ENCODE data around the gene IL12RB1.
A peak's percentile ranks its signal among the peaks of the same experiment; 100 is the strongest.

Gene IL12RB1

DNA sequence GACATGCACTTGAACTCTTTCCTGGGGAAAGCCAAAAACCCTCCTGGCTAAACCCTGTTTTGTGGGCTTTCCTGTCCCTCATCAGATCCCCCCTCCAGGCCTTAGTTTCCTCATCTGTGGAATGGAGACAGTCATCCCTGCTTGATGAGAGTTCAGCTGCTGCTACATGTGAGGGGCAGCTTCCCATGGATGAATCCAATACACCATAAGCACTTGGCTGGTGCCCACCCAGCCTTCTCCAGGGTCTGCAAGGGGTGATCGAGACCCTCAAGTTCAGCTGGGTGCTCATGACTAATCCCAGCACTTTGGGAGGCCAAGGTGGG lies 21.6 kb downstream of the IL12RB1 start:
- Histone ChIP-seq H3K9me3 (ENCODE audit: control insufficient read depth, low read length) (no peaks in the 10 kb centered on the region), H3K4me3 (ENCODE audit: insufficient read depth, low read depth, low read length, poor library complexity, severe bottlenecking) (no peak overlapping the region), H3K36me3 (ENCODE audit: control insufficient read depth, insufficient read depth, low read length) (peaks cover 18% of the 10 kb centered on the region), H3K27ac (ENCODE audit: insufficient read depth, low read length, poor library complexity, severe bottlenecking) (no peak overlapping the region), H3K27me3 (replicated peaks; ENCODE audit: control insufficient read depth, insufficient read depth, low read length, poor library complexity, severe bottlenecking) (no peaks in the 10 kb centered on the region), H3K4me1 (ENCODE audit: control insufficient read depth, insufficient read depth, low read length, poor library complexity, severe bottlenecking) (no peaks in the 10 kb centered on the region)
- no peak for DNase-seq

DNA sequence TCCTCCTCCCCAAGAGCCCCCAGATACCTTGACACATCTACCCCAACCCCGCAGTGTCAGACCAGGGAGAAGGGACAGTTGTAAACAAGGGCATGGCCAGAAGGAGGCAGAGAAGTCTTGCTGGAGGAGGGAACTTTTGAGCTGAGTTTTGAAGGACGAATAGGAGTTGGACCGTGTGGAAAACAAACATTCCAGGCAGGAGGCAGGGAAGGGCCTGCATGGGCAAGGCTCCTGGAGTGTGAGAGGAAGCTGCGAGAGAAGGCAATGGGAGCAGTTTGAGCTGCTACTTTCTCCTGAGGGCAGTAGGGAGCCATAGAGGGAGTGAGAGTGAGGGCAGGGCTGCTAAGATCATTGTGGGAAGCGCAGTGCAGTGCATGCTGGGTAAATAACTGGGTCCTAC lies 23.3 kb downstream of the IL12RB1 start:
- Histone ChIP-seq H3K4me3 (ENCODE audit: insufficient read depth, low read depth, low read length, poor library complexity, severe bottlenecking) (no peak overlapping the region), H3K36me3 (ENCODE audit: control insufficient read depth, insufficient read depth, low read length) (peaks cover 22% of the 10 kb centered on the region), H3K27ac (ENCODE audit: insufficient read depth, low read length, poor library complexity, severe bottlenecking) (no peak overlapping the region), H3K4me1 (ENCODE audit: control insufficient read depth, insufficient read depth, low read length, poor library complexity, severe bottlenecking) (peaks cover 1% of the 10 kb centered on the region), H3K9me3 (ENCODE audit: control insufficient read depth, low read length) (no peaks in the 10 kb centered on the region), H3K27me3 (replicated peaks; ENCODE audit: control insufficient read depth, insufficient read depth, low read length, poor library complexity, severe bottlenecking) (no peaks in the 10 kb centered on the region)
- DNase-seq: no peak

DNA sequence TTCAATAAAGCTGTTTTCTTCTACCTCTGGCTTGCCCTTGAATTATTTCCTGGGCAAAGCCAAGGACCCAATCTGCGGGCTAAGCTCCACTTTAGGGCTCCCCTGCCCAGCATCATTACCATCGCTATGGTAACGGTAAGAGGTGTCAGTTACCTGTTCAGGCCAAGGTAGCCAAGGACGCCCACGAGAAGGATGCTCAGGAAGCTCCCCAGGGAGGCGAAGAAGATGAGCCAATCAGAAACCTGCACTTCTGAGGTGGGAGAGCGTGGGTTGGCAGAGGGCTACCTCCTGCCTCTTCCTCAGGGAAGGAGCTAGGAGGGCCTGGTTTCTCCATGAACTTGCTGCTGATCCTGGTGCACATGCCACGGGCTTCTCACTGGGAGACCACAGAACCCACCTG lies 24.7 kb downstream of the IL12RB1 start:
- Histone ChIP-seq H3K4me3 (ENCODE audit: insufficient read depth, low read depth, low read length, poor library complexity, severe bottlenecking) (no peak overlapping the region), H3K27me3 (replicated peaks; ENCODE audit: control insufficient read depth, insufficient read depth, low read length, poor library complexity, severe bottlenecking) (no peaks in the 10 kb centered on the region), H3K27ac (ENCODE audit: insufficient read depth, low read length, poor library complexity, severe bottlenecking) (no peak overlapping the region), H3K36me3 (ENCODE audit: control insufficient read depth, insufficient read depth, low read length) (peaks cover 22% of the 10 kb centered on the region), H3K4me1 (ENCODE audit: control insufficient read depth, insufficient read depth, low read length, poor library complexity, severe bottlenecking) (peaks cover 7% of the 10 kb centered on the region), H3K9me3 (ENCODE audit: control insufficient read depth, low read length) (no peaks in the 10 kb centered on the region)
- DNase-seq: no peak

DNA sequence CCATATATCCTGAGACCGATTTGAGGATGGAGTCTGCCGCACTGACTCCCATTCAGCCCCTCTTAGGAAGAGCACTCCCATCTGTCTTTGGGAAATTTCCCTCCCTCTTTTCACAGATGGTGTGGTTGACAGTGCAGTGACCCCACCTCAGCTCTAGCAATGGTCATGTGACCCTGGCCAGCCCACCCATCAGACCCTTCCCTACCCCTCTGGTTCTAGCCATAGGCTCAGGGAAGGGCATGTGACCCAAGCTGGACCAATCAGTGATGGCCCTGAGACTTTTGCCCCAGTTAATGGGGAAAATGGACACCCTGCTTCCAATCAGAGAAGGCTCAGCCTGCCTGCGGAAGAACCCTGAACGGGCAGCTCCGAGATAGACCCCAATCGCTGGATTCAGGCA lies 26.3 kb downstream of the IL12RB1 start:
- Histone ChIP-seq H3K4me1 (ENCODE audit: control insufficient read depth, insufficient read depth, low read length, poor library complexity, severe bottlenecking) (peaks cover 7% of the 10 kb centered on the region), H3K27ac (ENCODE audit: insufficient read depth, low read length, poor library complexity, severe bottlenecking) (no peak overlapping the region), H3K27me3 (replicated peaks; ENCODE audit: control insufficient read depth, insufficient read depth, low read length, poor library complexity, severe bottlenecking) (no peaks in the 10 kb centered on the region), H3K36me3 (ENCODE audit: control insufficient read depth, insufficient read depth, low read length) (peaks cover 17% of the 10 kb centered on the region), H3K4me3 (ENCODE audit: insufficient read depth, low read depth, low read length, poor library complexity, severe bottlenecking) (no peak overlapping the region), H3K9me3 (ENCODE audit: control insufficient read depth, low read length) (no peaks in the 10 kb centered on the region)
- DNase-seq: no peak

DNA sequence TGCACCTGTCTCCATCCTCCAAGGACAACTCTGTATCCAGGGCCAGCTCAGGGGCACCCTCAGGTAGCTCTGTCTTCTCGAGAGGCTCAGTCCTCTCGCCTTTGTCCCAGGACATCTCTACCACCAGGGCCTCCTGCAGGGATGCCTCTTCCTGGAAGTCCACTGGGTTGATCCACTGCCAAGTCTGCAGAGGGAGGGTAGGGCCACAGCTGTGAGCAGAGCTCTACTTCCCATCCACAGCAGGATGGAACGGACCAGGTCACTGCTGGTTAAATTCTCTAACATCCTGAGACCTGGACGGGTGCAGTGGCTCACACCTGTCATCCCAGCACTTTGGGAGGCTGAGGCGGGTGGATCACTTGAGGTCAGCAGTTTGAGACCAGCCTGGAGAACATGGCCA lies 26.8 kb downstream of the IL12RB1 start:
- H3K27me3 ChIP-seq (replicated peaks; ENCODE audit: control insufficient read depth, insufficient read depth, low read length, poor library complexity, severe bottlenecking): no peaks in the 10 kb centered on the region
- H3K4me3 ChIP-seq (ENCODE audit: insufficient read depth, low read depth, low read length, poor library complexity, severe bottlenecking): no peak overlapping the region
- no peaks in the 10 kb centered on the region for H3K9me3 ChIP-seq (ENCODE audit: control insufficient read depth, low read length)
- H3K27ac ChIP-seq (ENCODE audit: insufficient read depth, low read length, poor library complexity, severe bottlenecking): no peak overlapping the region
- peaks cover 7% of the 10 kb centered on the region for H3K4me1 ChIP-seq (ENCODE audit: control insufficient read depth, insufficient read depth, low read length, poor library complexity, severe bottlenecking)
- peaks cover 17% of the 10 kb centered on the region for H3K36me3 ChIP-seq (ENCODE audit: control insufficient read depth, insufficient read depth, low read length)
- no peak for DNase-seq

DNA sequence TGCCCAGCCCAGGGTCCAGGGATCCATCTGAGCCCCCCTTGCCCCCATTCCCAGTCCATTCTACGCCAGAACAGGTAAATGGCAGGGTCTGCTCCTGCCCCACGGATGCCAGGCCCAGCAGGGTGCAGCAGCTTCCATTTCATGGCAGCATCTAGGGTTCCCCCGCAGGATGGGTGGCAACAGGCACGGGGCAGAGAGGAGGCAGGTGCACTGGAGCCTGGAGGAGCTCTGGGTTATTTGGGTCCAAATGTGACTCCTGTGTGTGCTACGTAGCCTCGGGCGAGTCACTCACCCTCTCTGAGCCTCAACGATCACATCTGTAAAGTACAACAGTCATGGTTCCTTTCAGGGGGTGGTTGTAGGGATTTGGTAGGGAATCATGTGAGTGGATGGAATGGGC lies 27.4 kb downstream of the IL12RB1 start:
- H3K27me3 ChIP-seq (replicated peaks; ENCODE audit: control insufficient read depth, insufficient read depth, low read length, poor library complexity, severe bottlenecking): no peaks in the 10 kb centered on the region
- H3K36me3 ChIP-seq (ENCODE audit: control insufficient read depth, insufficient read depth, low read length): peaks cover 17% of the 10 kb centered on the region
- H3K4me3 ChIP-seq (ENCODE audit: insufficient read depth, low read depth, low read length, poor library complexity, severe bottlenecking): no peak overlapping the region
- DNase-seq: no peak
- no peak overlapping the region for H3K27ac ChIP-seq (ENCODE audit: insufficient read depth, low read length, poor library complexity, severe bottlenecking)
- no peaks in the 10 kb centered on the region for H3K9me3 ChIP-seq (ENCODE audit: control insufficient read depth, low read length)
- H3K4me1 ChIP-seq (ENCODE audit: control insufficient read depth, insufficient read depth, low read length, poor library complexity, severe bottlenecking): peaks cover 7% of the 10 kb centered on the region

DNA sequence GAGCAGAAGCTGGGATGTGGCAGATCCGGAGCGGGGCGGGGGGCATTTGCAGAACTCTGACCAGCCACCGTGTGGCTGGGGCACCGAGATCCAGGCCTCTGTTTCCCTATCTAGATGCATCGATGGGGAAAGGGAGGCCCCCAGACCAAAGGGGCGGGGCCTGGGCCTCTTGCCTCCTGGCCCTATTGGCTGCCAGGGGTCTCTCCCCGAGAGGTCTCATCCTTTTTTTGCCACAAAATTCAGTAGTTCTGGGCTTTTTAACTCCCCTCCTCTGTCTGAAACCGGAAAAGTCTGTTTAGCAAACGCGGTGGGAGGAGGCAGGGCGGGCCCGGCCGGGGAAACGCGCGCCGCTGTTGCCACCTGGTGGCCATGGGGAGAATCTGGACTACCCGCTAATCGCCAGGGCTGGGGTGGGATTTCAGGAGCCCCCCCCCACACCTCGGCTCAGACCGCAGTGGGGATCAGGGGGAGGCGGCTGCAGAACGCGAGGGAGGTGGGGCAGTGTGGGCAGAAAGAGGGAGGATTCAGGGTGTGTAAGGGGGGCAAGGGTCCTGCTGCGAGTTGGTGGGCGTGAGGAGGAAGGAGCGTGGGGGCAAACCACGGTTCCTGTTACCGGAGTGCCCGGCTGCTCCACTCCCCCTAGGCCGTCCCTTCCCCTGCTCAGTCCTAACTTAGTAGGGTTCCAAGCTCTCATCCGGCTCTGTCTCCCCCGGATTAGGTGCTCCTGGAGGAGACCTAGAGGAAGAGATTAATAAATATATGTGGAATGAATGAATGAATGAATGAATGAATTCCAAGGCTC lies 28.3 kb downstream of the IL12RB1 start:
- Histone ChIP-seq H3K27me3 (replicated peaks; ENCODE audit: control insufficient read depth, insufficient read depth, low read length, poor library complexity, severe bottlenecking) (no peaks in the 10 kb centered on the region), H3K36me3 (ENCODE audit: control insufficient read depth, insufficient read depth, low read length) (peaks cover 14% of the 10 kb centered on the region), H3K4me3 (ENCODE audit: insufficient read depth, low read depth, low read length, poor library complexity, severe bottlenecking) (no peak overlapping the region), H3K27ac (ENCODE audit: insufficient read depth, low read length, poor library complexity, severe bottlenecking) (peak overlapping the region; percentile 17), H3K4me1 (ENCODE audit: control insufficient read depth, insufficient read depth, low read length, poor library complexity, severe bottlenecking) (peaks cover 7% of the 10 kb centered on the region), H3K9me3 (ENCODE audit: control insufficient read depth, low read length) (no peaks in the 10 kb centered on the region)
- peak; percentile 67 to 72 (median 68) for DNase-seq

DNA sequence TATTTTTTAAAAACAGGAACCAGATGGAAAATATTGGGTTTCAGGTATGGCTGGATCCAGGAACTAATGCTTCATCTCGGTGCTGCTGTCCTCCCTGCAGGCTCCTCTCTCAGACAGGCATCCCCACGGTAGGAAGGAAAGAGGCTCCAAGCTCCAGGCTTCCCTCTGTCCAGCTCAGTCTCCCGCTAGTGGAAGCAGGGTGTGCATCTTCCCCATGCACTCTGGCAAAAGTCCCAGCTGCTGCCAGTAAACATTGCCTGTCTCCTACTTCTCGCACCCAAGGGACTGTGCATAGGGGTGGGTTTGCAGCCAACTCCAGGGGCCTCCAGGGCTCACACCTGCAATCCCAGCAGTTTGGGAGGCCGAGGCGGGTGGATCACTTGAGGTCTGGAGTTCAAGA lies 29.2 kb downstream of the IL12RB1 start:
- no peak for DNase-seq
- H3K27ac ChIP-seq (ENCODE audit: insufficient read depth, low read length, poor library complexity, severe bottlenecking): no peak overlapping the region
- H3K36me3 ChIP-seq (ENCODE audit: control insufficient read depth, insufficient read depth, low read length): peaks cover 11% of the 10 kb centered on the region
- no peak overlapping the region for H3K4me3 ChIP-seq (ENCODE audit: insufficient read depth, low read depth, low read length, poor library complexity, severe bottlenecking)
- no peaks in the 10 kb centered on the region for H3K27me3 ChIP-seq (replicated peaks; ENCODE audit: control insufficient read depth, insufficient read depth, low read length, poor library complexity, severe bottlenecking)
- peaks cover 7% of the 10 kb centered on the region for H3K4me1 ChIP-seq (ENCODE audit: control insufficient read depth, insufficient read depth, low read length, poor library complexity, severe bottlenecking)
- H3K9me3 ChIP-seq (ENCODE audit: control insufficient read depth, low read length): no peaks in the 10 kb centered on the region

DNA sequence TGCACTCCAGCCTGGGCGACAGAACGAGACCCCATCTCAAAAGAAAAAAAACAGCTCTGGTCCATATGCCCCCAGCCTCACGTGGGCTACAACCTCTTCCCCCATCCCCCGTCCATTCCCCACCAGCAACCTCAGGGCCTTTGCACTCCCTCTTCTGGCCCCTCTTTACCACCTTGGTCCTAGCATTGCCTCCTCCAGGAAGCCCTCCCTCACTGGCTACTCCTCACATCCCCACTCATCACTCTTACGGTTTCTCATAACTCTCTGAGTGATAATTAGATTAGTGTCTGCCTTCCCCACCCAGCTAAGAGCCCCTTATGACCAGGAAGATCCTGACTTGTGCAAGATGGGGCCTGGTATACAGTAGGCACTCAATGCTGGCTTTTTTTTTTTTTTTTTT lies 30.8 kb downstream of the IL12RB1 start:
- no peak overlapping the region for H3K4me3 ChIP-seq (ENCODE audit: insufficient read depth, low read depth, low read length, poor library complexity, severe bottlenecking)
- no peaks in the 10 kb centered on the region for H3K27me3 ChIP-seq (replicated peaks; ENCODE audit: control insufficient read depth, insufficient read depth, low read length, poor library complexity, severe bottlenecking)
- peaks cover 11% of the 10 kb centered on the region for H3K36me3 ChIP-seq (ENCODE audit: control insufficient read depth, insufficient read depth, low read length)
- DNase-seq: no peak
- H3K4me1 ChIP-seq (ENCODE audit: control insufficient read depth, insufficient read depth, low read length, poor library complexity, severe bottlenecking): peaks cover 7% of the 10 kb centered on the region
- H3K27ac ChIP-seq (ENCODE audit: insufficient read depth, low read length, poor library complexity, severe bottlenecking): no peak overlapping the region
- H3K9me3 ChIP-seq (ENCODE audit: control insufficient read depth, low read length): no peaks in the 10 kb centered on the region

DNA sequence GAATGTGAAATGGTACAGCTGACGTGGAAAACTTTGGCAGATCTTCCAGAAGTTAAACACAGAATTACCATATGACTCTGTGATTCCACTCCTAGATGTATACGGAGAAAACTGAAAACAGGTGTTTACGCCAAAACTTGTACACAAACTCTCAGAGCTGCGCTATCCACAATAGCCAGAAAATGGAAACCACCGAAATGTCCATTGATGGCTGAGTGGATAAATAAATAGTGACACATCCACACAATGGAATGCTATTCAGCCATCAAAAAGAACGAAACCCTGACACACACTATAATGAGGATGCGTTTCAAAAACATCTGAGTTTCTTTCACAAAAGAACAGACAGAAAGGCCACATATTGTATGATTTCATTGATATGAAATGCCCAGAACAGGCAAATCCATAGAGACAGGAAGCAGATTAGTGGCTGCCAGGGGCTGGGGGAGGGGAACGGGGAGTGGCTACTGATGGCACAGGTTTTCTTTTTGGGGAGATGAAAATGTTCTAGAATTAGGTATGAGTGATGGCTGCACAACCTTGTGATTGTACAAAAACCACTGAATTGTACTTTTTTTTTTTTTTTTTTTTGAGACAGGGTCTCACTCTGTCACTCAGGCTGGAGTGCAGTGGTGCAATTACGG lies 33.0 kb downstream of the IL12RB1 start:
- Histone ChIP-seq H3K9me3 (ENCODE audit: control insufficient read depth, low read length) (no peaks in the 10 kb centered on the region), H3K27ac (ENCODE audit: insufficient read depth, low read length, poor library complexity, severe bottlenecking) (no peak overlapping the region), H3K4me1 (ENCODE audit: control insufficient read depth, insufficient read depth, low read length, poor library complexity, severe bottlenecking) (peaks cover 15% of the 10 kb centered on the region), H3K4me3 (ENCODE audit: insufficient read depth, low read depth, low read length, poor library complexity, severe bottlenecking) (no peak overlapping the region), H3K36me3 (ENCODE audit: control insufficient read depth, insufficient read depth, low read length) (no peaks in the 10 kb centered on the region), H3K27me3 (replicated peaks; ENCODE audit: control insufficient read depth, insufficient read depth, low read length, poor library complexity, severe bottlenecking) (no peaks in the 10 kb centered on the region)
- DNase-seq: no peak
